Adrenal gland (tissue), 12 donors: ENCODE data around the gene MRPS22. TPM values are rescaled to one million over a fixed set of nuclear protein-coding genes. Genes with fewer than 3 reads are reported as not detected.

ENCODE experiments used
- DNase-seq, 7 donors: peaks; one replicate each; pipeline ENCODE4 v3.0.0-alpha.2; 2019 to 2020
- H3K27ac ChIP-seq, 5 donors: fragments of 200-600 bp; sonication (generic) in 4 of 5; 1 replicate in 3 of 5; 2 replicates in 2 of 5; pipeline versions ENCODE4 v1.5.1 to v1.8.0; 2016 to 2020; ENCODE audit warnings: mild to moderate bottlenecking in 1 of 5
- H3K27me3 ChIP-seq: fragments of 200-600 bp; 2 replicates; pipeline ENCODE4 v1.8.0; 2021
- H3K36me3 ChIP-seq, 2 donors: fragments of 200-600 bp; replicated peaks in 1 of 2; 1 replicate in 1 of 2; 2 replicates in 1 of 2; pipeline versions ENCODE4 v1.5.1 to v1.8.0; 2018 to 2022
- H3K4me1 ChIP-seq, 2 donors: fragments of 200-600 bp; replicated peaks in 1 of 2; 1 replicate in 1 of 2; 2 replicates in 1 of 2; pipeline versions ENCODE4 v1.5.1 to v1.8.0; 2018 to 2021
- H3K4me3 ChIP-seq, 4 donors: fragments of 200-600 bp; sonication (generic) in 3 of 4; one replicate each; pipeline ENCODE4 v1.5.1; 2016 to 2018
- H3K9me3 ChIP-seq, 3 donors: fragments of 200-600 bp; sonication (generic) in 1 of 3; replicated peaks in 1 of 3; 1 replicate in 2 of 3; 2 replicates in 1 of 3; pipeline versions ENCODE4 v1.5.1 to v1.8.0; 2016 to 2021
- POLR2A ChIP-seq, 2 donors: fragments of 450-650 bp; IDR thresholded peaks; one replicate each; pipeline ENCODE4 v1.6.1; 2017; ENCODE audit warnings: antibody characterized with exemption in 2 of 2, mild to moderate bottlenecking in 2 of 2, moderate library complexity in 1 of 2
- WGBS, 4 donors: extraction: QIAGEN DNeasy Blood & Tissue Kit in 2 of 4; methylation state at CpG; one replicate each; pipeline versions ENCODE4 v1.1.5 to v1.1.7; 2013 to 2017; 5-methylcytosine and 5-hydroxymethylcytosine counted together
- intact Hi-C, 2 donors: fragments of 100-400 bp; cut with DNase I; formaldehyde crosslinking; loops; one replicate each; pipeline versions ENCODE4 v1.14.1 to v1.15.0; 2022 to 2023
- polyA plus RNA-seq, 3 donors: library from polyadenylated mRNA; stranded (reverse); fragments of 200-250 nt in 2 of 3; fragments of 350-450 nt in 1 of 3; fragmentation: Illumina TruSeq in 1 of 3; extraction: RNeasy Lipid Tissue Mini Kit (QIAGEN cat#74804) in 1 of 3; gene quantifications; one replicate each; pipeline ENCODE4 v1.2.3, GENCODE V29; 2013 to 2014
- total RNA-seq, 9 donors: library from RNA; depleted of rRNA in 4 of 9; stranded (reverse); fragments of >200 nt in 4 of 9; fragments of 120-200 nt in 1 of 9; fragmentation: NEBNext Ultra II Directional in 1 of 9; extraction: Animal tissue kit (Norgen Biotek cat#: 25700) in 1 of 9; gene quantifications; one replicate each; pipeline versions ENCODE4 v1.1.0 to v1.2.4, GENCODE V29; 2013 to 2023
- TF ChIP-seq, protein P1 (sequence below), 6 experiments: fragments of 450-650 bp in 4 of 6; fragments of 200-600 bp in 2 of 6; sonication (generic) in 1 of 6; IDR thresholded peaks; 1 replicate in 5 of 6; 2 replicates in 1 of 6; pipeline versions ENCODE4 v1.5.1 to v1.8.0; 2016 to 2021; ENCODE audit warnings: antibody characterized with exemption in 6 of 6, mild to moderate bottlenecking in 2 of 6, moderate library complexity in 1 of 6
- donor health status: healthy with polysubstance abuse.
- donor health status: Bipolar disorder and iron deficiency.
- donor health status: DM: yes; HTN: yes; CAD: no.
- donor health status: DM: no; HTN: no; CAD: no.
- donor health status: DM: no; HTN: no; CAD: no.
- donor health status: DM: yes; HTN: yes; CAD: no.

MRPS22 gene
- total and polyA plus RNA-seq, 12 donors, result 50.7 to 213 (median 95.5) TPM

GRCh38 chr3:139296141-139296718, 47.6 kb upstream of the MRPS22 start:
- Histone ChIP-seq H3K4me1 (peaks cover 7 to 30% of the 10 kb centered on the region in 2 donors), H3K9me3 (no peaks in the 10 kb centered on the region), H3K4me3 (no peak overlapping the region), H3K27ac (no peak overlapping the region), H3K27me3 (no peaks in the 10 kb centered on the region), H3K36me3 (no peaks in the 10 kb centered on the region)
- 81 to 91% (median 86%) methylated on average over 9 of the region's 9 CpGs for WGBS, 4 donors
- intact Hi-C loops, result no loop called here
- DNase-seq, result no peak
- no peak for TF ChIP-seq POLR2A (IDR thresholded peaks at IDR 0.05)
- TF ChIP-seq, protein P1, sequence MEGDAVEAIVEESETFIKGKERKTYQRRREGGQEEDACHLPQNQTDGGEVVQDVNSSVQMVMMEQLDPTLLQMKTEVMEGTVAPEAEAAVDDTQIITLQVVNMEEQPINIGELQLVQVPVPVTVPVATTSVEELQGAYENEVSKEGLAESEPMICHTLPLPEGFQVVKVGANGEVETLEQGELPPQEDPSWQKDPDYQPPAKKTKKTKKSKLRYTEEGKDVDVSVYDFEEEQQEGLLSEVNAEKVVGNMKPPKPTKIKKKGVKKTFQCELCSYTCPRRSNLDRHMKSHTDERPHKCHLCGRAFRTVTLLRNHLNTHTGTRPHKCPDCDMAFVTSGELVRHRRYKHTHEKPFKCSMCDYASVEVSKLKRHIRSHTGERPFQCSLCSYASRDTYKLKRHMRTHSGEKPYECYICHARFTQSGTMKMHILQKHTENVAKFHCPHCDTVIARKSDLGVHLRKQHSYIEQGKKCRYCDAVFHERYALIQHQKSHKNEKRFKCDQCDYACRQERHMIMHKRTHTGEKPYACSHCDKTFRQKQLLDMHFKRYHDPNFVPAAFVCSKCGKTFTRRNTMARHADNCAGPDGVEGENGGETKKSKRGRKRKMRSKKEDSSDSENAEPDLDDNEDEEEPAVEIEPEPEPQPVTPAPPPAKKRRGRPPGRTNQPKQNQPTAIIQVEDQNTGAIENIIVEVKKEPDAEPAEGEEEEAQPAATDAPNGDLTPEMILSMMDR (IDR thresholded peaks at IDR 0.05), result no peak

- WGBS, 4 donors, result 72 to 85% (median 82%) methylated on average over 6 of the region's 6 CpGs
- Histone ChIP-seq H3K4me3 (no peak overlapping the region), H3K4me1 (peaks cover 7 to 40% of the 10 kb centered on the region in 2 donors), H3K9me3 (no peaks in the 10 kb centered on the region), H3K36me3 (no peaks in the 10 kb centered on the region), H3K27ac (peak overlapping the region in 1 of 5 donors; percentile 34), H3K27me3 (no peaks in the 10 kb centered on the region)
- intact Hi-C loops, result no loop called here
- TF ChIP-seq, protein P1 (IDR thresholded peaks at IDR 0.05), result no peak
- no peak for TF ChIP-seq POLR2A (IDR thresholded peaks at IDR 0.05)
- no peak for DNase-seq
Measured at GRCh38 chr3:139297588-139298311, 46.1 kb upstream of the MRPS22 start.

- H3K27ac ChIP-seq, result peak overlapping the region; percentile 17 to 89 (median 58)
- WGBS, 4 donors, result 42 to 56% (median 47%) methylated on average over 7 to 14 of the region's 14 CpGs
- TF ChIP-seq POLR2A (IDR thresholded peaks at IDR 0.05), result peak in 1 of 2 donors; percentile 22
- TF ChIP-seq, protein P1 (IDR thresholded peaks at IDR 0.05), result no peak
Measured at GRCh38 chr3:139299261-139300132, 44.3 kb upstream of the MRPS22 start.

DNA sequence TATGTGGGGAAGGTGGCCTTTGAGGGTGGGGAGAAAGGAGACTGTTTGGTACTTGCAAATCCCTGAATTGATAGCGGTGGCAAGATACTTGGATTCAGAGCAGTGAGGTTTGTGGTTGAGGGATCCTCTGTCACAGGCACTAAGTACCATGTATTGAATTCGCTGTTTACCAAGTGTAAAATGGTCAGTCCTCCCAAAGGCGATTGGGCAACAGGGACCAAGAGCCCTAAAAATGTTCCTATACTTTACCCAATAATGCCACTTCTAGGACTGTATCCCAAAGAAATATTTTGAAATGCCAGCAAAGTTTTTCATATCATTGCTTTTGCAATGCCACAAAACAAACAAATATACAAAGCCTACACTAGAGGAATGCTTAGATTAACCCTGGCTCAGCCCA, 43.4 kb upstream of the MRPS22 start:
- no peak for DNase-seq
- Histone ChIP-seq H3K9me3 (no peaks in the 10 kb centered on the region), H3K36me3 (no peaks in the 10 kb centered on the region), H3K4me3 (no peak overlapping the region), H3K4me1 (peaks cover 1 to 29% of the 10 kb centered on the region in 2 donors), H3K27ac (peak overlapping the region in 4 of 5 donors; percentile 26 to 89 (median 63)), H3K27me3 (no peaks in the 10 kb centered on the region)
- TF ChIP-seq POLR2A (IDR thresholded peaks at IDR 0.05), result no peak
- TF ChIP-seq, protein P1 (IDR thresholded peaks at IDR 0.05), result no peak
- WGBS, 4 donors, result 84 to 97% (median 92%) methylated on average over 3 of the region's 3 CpGs
- intact Hi-C loops, result no loop called here

More at GRCh38 chr3:139299261-139300132, 44.3 kb upstream of the MRPS22 start:
- Histone ChIP-seq H3K4me1 (peaks cover 7 to 33% of the 10 kb centered on the region in 2 donors), H3K9me3 (no peaks in the 10 kb centered on the region), H3K4me3 (no peak overlapping the region), H3K36me3 (no peaks in the 10 kb centered on the region), H3K27me3 (no peaks in the 10 kb centered on the region)
- intact Hi-C loops, result no loop called here
- DNase-seq, result peak; percentile 59 to 94 (median 86)
